ENCODE results near the gene RPS25.
A peak's percentile ranks its signal among the peaks of the same experiment; 100 is the strongest.

Gene RPS25

DNA sequence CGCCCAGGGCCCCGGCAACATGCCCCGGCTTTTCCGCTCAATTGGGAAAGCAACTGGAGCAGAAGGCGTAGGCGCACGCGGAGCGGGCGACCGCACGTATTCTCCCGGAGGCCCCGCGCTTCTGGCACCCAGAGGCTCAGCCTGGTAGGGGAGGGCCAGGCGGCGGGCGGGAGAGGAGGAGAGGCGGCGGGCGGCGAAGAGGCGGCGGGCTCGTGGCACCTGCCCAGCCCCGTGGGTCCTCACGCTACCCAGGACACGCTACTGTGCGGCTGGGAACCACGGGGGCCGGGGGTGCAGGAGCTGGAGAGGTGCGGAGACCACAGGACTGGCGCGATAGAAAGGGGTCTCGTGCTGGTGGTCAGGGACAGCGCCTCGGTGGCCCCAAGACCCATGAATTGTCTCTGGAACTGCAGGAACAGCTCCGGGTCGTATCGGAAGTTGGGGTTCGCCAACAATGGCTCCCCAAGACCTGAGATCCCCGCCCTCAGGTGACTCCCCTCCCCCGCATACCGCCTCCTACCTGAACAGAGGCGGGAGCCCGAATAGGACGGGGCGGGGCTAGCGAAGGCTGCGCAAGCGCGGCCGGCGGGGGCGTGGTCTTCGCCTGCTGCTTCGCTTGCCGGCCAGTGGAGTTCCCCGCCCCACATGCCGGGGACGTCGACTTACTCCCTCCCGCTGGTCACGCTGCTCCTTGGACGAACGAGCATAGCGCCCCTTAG lies 12.3 kb upstream of the RPS25 start, which contains the start of gene SLC37A4:
Gene SLC37A4 (minus strand): TSS at position 549 of the 719 bp plus-strand sequence.
- peak; percentile 98 for DNase-seq (ENCODE audit: low spot score in 2 of 2)
- Mint-ChIP-seq H3K27ac (ENCODE audit: low read depth) (peak within 1 kb of the TSS; percentile 18), H3K4me3 (peak within 1 kb of the TSS; percentile 85), H3K27me3 (no peaks in the 10 kb centered on the region), H3K4me1 (peaks cover 16% of the 10 kb centered on the region), H3K9me3 (no peaks in the 10 kb centered on the region), H3K36me3 (ENCODE audit: insufficient read depth) (peaks cover 5% of the 10 kb centered on the region)
- peak; percentile 88 for ATAC-seq (replicated peaks; ENCODE audit: extremely low read depth, poor library complexity, severe bottlenecking)

DNA sequence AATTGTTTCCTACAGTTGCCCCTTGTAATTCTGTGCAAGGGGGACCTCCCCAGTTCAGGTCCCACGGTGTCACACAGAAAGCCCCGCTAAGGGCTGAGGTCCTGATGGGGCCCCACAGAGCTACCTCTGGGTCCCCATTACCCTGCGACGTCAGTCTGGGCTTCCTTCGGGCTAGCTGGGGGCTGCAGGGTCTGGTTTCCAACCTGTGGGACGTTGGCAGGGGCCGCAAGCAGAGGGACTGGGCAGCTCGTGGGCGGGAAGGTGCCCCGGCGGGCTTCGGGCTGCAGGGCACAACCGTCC lies 11.8 kb upstream of the RPS25 start:
- peak overlapping the region; percentile 85 for H3K4me3 Mint-ChIP-seq
- no peaks in the 10 kb centered on the region for H3K9me3 Mint-ChIP-seq
- peaks cover 10% of the 10 kb centered on the region for H3K36me3 Mint-ChIP-seq (ENCODE audit: insufficient read depth)
- no peak overlapping the region for H3K27ac Mint-ChIP-seq (ENCODE audit: low read depth)
- DNase-seq (ENCODE audit: low spot score in 2 of 2) (no peak), ATAC-seq (replicated peaks; ENCODE audit: extremely low read depth, poor library complexity, severe bottlenecking) (peak; percentile 2)
- no peaks in the 10 kb centered on the region for H3K27me3 Mint-ChIP-seq
- H3K4me1 Mint-ChIP-seq, result peaks cover 16% of the 10 kb centered on the region

DNA sequence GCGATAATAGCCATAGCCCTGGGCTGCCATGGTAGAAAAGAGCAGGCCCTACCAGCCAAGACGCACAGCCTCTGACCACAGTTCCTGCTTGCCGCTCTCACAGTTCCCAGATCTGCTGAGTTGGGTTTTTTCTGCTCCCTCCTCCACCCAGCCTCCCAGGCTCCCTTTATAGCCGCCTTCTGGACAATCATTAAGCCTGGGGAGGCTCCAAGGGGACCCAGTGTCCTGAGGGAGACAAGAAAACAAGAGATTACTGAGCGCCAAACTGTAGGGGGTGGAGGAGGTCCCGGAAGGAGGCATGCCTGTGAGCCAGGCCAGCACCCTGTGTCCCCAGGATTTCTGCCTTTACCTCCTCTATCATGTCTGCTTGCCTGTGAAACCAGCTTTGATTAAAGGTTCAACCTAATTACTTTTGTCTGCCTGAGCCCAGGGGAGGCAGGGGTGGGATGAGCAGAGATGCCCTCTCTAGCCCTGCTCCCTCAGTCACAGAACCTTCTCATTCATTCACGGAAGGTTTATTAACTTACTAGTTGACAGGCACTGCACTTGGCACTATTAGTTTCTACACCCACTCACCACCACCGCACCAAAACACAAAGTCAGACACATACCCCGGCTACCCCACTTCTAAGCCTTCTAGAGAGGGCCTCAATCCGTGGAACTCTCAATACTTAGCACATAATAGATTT lies 11.3 kb upstream of the RPS25 start:
- no peaks in the 10 kb centered on the region for H3K9me3 Mint-ChIP-seq

DNA sequence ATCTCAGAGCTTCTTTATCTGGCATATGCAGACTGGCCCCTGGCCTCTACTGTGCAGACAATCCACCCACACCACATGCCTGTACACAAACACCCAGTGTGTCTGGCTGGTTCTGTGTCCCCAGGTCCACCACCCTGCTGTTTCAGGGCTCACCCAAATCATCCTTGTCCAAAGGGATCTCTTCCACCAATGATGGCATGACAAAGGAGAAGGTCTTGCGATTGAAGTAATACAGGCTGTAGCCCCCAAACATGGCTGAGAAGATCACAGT lies 10.9 kb upstream of the RPS25 start:
- no peak for DNase-seq (ENCODE audit: low spot score in 2 of 2)
- Mint-ChIP-seq H3K4me3 (peak overlapping the region; percentile 85), H3K9me3 (no peaks in the 10 kb centered on the region), H3K36me3 (ENCODE audit: insufficient read depth) (peaks cover 11% of the 10 kb centered on the region), H3K4me1 (peaks cover 21% of the 10 kb centered on the region), H3K27ac (ENCODE audit: low read depth) (no peak overlapping the region), H3K27me3 (no peaks in the 10 kb centered on the region)
- no peak for ATAC-seq (replicated peaks; ENCODE audit: extremely low read depth, poor library complexity, severe bottlenecking)

More for the DNA sequence above, 11.3 kb upstream of the RPS25 start:
- ATAC-seq (replicated peaks; ENCODE audit: extremely low read depth, poor library complexity, severe bottlenecking) (no peak), DNase-seq (ENCODE audit: low spot score in 2 of 2) (no peak)
- Mint-ChIP-seq H3K4me3 (peak overlapping the region; percentile 85), H3K27ac (ENCODE audit: low read depth) (no peak overlapping the region), H3K4me1 (peaks cover 17% of the 10 kb centered on the region), H3K27me3 (no peaks in the 10 kb centered on the region), H3K36me3 (ENCODE audit: insufficient read depth) (peaks cover 11% of the 10 kb centered on the region)

DNA sequence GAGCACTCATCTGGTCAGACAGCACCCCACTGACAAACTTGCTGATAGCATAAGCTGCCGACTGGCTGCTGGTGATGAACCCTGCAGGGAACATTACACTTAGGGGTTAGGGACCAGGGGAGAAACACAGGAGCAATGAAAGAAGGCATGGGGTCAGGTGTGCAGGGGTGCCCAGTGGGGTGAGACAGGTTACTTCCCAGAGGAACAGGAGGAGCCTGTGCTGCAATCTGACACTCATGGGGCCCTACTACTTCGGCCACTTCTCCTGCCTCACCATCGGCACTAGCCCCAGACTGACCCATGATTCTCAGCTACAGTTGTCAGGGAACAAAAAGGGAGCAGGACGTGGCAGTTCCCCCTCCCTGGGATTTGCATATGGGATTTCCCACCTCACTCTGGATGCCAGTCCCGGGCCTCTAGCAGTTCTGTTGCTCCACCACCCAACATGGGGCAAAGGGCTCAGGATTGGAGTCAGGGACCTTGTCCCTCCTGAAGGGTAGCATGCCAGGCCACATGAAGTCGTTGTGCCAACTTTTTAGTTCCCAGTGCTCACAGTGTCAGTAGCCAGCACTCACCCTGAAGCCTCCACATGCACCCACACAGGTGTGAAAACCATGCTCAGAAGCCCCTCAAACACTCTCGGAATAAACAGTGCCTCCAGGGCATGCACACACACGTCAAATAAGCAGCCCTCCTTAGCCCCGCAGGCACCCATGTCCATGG lies 10.4 kb upstream of the RPS25 start:
- Mint-ChIP-seq H3K4me1 (peaks cover 24% of the 10 kb centered on the region), H3K9me3 (no peaks in the 10 kb centered on the region), H3K27ac (ENCODE audit: low read depth) (no peak overlapping the region), H3K36me3 (ENCODE audit: insufficient read depth) (peaks cover 14% of the 10 kb centered on the region), H3K27me3 (no peaks in the 10 kb centered on the region), H3K4me3 (no peak overlapping the region)
- ATAC-seq (replicated peaks; ENCODE audit: extremely low read depth, poor library complexity, severe bottlenecking) (no peak), DNase-seq (ENCODE audit: low spot score in 2 of 2) (no peak)

DNA sequence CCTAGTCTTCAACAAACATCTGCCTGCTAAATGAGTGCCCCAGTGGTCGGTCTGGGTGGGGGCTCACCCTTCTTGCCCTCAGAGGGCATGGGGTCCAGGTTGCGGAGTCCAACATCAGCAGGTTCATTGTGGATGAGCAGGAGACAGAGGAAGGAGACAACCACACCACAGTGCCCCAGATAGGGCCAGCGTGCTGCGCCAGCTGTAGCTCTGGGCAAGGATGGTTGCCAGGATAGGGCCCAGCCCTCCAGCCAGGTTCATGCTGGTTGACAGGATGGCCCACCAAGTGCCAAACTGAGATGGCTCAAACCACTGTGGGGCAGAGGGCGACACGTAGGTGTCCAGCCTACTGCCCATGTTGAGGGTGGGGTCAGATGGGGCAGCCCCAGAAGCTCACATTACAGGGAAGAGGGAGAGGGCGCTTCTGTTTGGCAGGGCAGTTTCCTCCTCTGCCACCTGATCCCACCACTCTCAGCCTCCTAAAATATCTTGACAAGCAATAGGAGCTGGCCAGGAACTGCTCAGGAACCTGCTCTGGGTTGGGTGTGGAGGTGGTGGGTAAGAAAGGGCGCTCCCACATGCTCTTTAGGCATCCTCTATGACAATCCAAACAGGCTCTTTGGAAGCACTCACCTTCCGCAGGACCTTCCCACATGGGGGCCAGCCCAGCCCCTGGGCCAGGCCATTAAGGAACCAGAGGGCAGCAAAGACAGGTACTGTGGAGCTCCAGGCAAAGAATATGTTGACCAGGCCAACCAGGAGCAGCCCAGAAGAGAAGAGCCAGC lies 9.6 kb upstream of the RPS25 start:
- Mint-ChIP-seq H3K4me1 (peaks cover 29% of the 10 kb centered on the region), H3K27ac (ENCODE audit: low read depth) (no peak overlapping the region), H3K4me3 (no peak overlapping the region), H3K27me3 (no peaks in the 10 kb centered on the region), H3K9me3 (no peaks in the 10 kb centered on the region), H3K36me3 (ENCODE audit: insufficient read depth) (peaks cover 21% of the 10 kb centered on the region)
- DNase-seq (ENCODE audit: low spot score in 2 of 2) (no peak), ATAC-seq (replicated peaks; ENCODE audit: extremely low read depth, poor library complexity, severe bottlenecking) (no peak)

DNA sequence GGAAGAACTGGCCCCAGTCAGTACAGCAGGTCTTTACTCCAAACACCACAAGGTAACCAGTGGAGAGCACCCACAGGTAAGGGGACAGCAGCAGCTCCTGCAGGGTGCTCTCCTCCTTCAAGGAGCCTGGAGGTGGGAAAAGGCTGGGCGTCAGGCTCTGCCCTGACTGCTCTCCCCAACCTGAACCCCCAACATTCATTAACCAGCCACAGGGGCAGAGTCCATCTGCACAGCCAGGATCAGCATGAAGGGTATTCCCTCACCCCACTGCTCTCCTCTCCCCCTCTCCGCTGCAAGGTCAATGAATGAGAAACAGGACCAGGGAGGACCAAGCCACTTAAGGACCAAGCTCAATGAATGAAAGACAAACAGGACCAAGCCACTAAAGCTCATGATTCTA lies 8.8 kb upstream of the RPS25 start:
- Mint-ChIP-seq H3K27ac (ENCODE audit: low read depth) (peak overlapping the region; percentile 22), H3K9me3 (no peaks in the 10 kb centered on the region), H3K4me1 (peaks cover 29% of the 10 kb centered on the region), H3K36me3 (ENCODE audit: insufficient read depth) (peaks cover 29% of the 10 kb centered on the region), H3K4me3 (no peak overlapping the region), H3K27me3 (no peaks in the 10 kb centered on the region)
- ATAC-seq (replicated peaks; ENCODE audit: extremely low read depth, poor library complexity, severe bottlenecking) (no peak), DNase-seq (ENCODE audit: low spot score in 2 of 2) (no peak)

DNA sequence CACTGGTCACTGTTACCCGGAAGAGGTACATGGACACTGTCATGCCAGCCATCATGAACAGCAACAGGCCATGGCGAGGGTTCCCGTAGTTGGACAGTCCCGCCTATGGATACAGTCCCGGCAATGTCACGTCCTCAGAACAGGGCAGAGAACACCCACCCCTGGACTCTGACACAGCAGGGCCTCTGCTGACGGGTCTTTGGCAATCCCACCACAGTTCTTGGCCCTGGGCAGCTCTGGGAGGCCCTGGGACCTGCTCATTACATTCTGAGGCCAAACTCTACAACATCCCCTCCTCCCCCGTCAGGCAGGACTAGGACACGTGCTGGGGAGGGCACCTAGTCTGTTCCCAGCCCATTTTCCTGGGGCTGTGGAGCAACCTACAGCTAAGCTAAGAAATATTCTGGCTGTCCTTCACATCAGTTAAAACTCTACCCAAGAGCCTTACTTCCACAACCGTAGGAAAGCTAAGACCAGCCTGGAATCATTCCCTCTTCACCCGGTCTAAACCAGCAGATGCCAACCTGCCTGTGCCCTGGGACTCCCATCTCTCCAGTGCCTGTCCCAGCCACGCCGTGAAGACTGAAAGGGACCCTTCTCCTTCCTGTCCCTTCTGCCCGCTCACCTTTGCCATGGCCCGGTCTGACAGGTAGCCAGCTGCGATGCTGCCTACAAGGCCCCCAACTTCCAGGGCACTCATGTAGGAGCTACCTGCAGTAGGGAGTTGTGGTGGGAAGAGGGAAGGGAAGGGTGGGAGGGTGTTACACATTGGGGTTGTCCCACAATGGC lies 8.0 kb upstream of the RPS25 start:
- DNase-seq (ENCODE audit: low spot score in 2 of 2) (no peak), ATAC-seq (replicated peaks; ENCODE audit: extremely low read depth, poor library complexity, severe bottlenecking) (no peak)
- Mint-ChIP-seq H3K36me3 (ENCODE audit: insufficient read depth) (peaks cover 34% of the 10 kb centered on the region), H3K27ac (ENCODE audit: low read depth) (no peak overlapping the region), H3K9me3 (no peaks in the 10 kb centered on the region), H3K27me3 (no peaks in the 10 kb centered on the region), H3K4me3 (no peak overlapping the region), H3K4me1 (peaks cover 29% of the 10 kb centered on the region)

DNA sequence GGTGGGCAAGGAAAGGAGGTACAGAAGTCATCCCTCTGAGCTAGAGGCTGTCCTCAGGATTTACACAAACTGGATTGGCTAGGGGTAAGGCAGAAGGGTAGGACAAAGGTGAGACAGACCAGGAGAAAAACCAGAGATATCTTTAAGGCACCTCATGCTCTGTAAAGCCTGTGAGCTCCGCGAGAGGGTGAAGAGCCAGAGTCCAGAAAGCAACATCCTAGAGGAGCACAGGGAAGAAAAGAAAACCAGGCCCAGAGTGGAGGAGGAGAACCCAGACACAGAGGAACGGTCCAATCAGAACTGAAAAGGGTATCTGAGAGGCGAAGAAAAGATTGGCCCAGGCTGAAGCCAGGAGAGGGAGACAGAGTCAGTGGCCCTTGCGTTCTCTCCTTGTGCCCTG lies 7.4 kb upstream of the RPS25 start:
- peaks cover 29% of the 10 kb centered on the region for H3K4me1 Mint-ChIP-seq
- ATAC-seq (replicated peaks; ENCODE audit: extremely low read depth, poor library complexity, severe bottlenecking), result no peak
- no peaks in the 10 kb centered on the region for H3K27me3 Mint-ChIP-seq
- DNase-seq (ENCODE audit: low spot score in 2 of 2), result no peak
- no peak overlapping the region for H3K4me3 Mint-ChIP-seq
- no peaks in the 10 kb centered on the region for H3K9me3 Mint-ChIP-seq
- H3K27ac Mint-ChIP-seq (ENCODE audit: low read depth), result no peak overlapping the region
- H3K36me3 Mint-ChIP-seq (ENCODE audit: insufficient read depth), result peaks cover 35% of the 10 kb centered on the region

DNA sequence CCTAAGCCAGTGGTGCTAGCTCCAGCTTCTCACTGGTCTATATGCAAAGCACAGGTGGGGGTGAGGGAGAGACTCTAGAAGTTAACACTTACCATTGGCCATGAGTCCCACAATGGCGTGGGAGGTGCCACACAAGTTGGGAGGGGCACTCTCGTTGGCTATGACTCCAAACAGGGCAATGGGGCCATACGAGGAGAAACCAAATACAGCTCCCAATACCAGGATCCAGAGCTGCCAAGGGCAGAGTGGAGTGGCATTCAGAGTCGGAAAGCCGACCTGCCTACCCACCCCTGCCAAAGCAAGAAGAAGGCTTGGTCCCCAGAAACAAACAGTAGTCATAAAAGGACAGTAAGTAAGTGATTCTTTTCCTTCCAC lies 6.9 kb upstream of the RPS25 start:
- Mint-ChIP-seq H3K27me3 (no peaks in the 10 kb centered on the region), H3K4me1 (peaks cover 33% of the 10 kb centered on the region), H3K36me3 (ENCODE audit: insufficient read depth) (peaks cover 39% of the 10 kb centered on the region), H3K27ac (ENCODE audit: low read depth) (no peak overlapping the region), H3K9me3 (no peaks in the 10 kb centered on the region), H3K4me3 (no peak overlapping the region)
- ATAC-seq (replicated peaks; ENCODE audit: extremely low read depth, poor library complexity, severe bottlenecking) (no peak), DNase-seq (ENCODE audit: low spot score in 2 of 2) (no peak)

DNA sequence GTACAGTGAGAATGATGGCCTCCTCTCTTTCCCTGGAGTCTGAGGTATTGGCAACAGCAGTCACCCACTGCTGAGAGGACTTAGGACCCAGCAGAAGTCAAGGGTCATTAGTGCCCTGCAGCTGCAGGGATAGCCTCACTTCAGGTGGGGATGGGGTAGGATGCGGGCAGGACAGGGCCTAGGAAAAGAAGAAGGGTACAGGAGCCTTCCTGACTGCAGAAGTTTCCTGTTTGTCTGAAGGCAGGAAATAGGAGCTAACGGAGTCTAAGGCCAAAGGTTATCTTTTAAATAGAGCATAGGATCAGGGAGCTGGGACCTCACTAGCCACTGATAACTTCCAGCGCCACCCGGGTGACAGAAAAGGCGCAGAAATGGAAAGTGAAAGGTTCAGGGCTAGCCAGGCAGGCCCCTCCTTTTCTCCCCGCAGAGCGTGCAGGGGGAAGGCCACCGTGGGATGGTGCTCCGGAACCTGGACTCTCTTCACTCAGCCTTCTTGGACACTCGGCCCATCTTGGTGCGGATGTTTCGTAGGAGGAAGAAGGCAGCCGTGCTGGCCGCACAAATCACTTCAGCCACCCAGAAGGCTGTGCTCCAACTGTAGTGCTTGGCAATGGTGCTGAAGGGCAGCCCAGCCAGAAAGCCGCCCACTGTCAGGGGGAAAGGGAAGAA lies 6.4 kb upstream of the RPS25 start:
- Mint-ChIP-seq H3K9me3 (no peaks in the 10 kb centered on the region), H3K27me3 (no peaks in the 10 kb centered on the region), H3K4me1 (peaks cover 31% of the 10 kb centered on the region), H3K36me3 (ENCODE audit: insufficient read depth) (peaks cover 41% of the 10 kb centered on the region), H3K4me3 (peak overlapping the region; percentile 29), H3K27ac (ENCODE audit: low read depth) (peak overlapping the region; percentile 35)
- ATAC-seq (replicated peaks; ENCODE audit: extremely low read depth, poor library complexity, severe bottlenecking) (no peak), DNase-seq (ENCODE audit: low spot score in 2 of 2) (no peak)

DNA sequence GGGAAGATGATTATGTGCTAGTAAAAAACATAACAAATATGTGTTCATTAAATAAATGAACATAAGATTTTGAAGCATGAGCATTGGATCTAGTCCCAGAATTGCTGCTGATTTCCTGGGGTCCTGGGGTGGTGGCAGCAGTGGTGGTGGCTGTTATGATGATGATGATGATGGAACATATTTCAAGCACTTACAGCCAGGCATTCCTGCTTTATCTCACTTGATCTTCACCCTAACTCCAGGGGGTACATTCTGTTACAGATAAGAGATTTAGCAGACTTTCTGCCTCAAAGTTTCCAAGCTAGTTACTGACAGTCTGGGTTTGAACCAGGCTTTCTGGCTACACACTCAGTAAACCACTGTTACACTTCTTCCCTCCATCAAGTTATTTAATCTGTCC lies 5.6 kb upstream of the RPS25 start:
- Mint-ChIP-seq H3K4me3 (no peak overlapping the region), H3K27ac (ENCODE audit: low read depth) (peak overlapping the region; percentile 6), H3K4me1 (peaks cover 28% of the 10 kb centered on the region), H3K36me3 (ENCODE audit: insufficient read depth) (peaks cover 42% of the 10 kb centered on the region), H3K27me3 (no peaks in the 10 kb centered on the region), H3K9me3 (no peaks in the 10 kb centered on the region)
- DNase-seq (ENCODE audit: low spot score in 2 of 2), result no peak
- ATAC-seq (replicated peaks; ENCODE audit: extremely low read depth, poor library complexity, severe bottlenecking), result no peak

Data from central memory CD8-positive, alpha-beta T cell (primary cell).